Measurements from ENCODE around the gene ASTN1.

ASTN1 gene

DNA sequence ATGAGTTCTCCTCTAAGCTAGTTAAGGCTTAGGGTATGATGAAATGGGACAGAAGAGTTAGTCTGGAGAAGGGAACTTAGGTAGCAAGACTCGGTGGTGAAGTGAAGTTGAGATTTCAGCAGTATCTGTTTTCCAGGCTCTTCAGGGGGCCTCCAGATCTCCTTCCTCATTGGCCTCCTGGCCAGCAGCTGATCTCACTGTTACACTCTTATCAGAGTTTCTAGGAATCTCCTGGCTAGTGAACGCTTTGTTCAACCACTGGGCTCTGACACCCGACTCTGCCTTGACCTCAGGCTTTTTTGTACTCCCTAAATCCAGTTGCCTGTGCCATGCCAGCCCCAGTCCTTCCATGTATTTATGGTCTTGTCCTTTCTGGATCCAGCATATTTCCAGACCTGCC, 311.0 kb downstream of the ASTN1 start:
- TF ChIP-seq GATA1 (IDR thresholded peaks at IDR 0.05; ENCODE audit: low read depth, low read length) = no peak
- TF ChIP-seq POLR2A (IDR thresholded peaks at IDR 0.05; ENCODE audit: low read length) = no peak
- no peak for DNase-seq

DNA sequence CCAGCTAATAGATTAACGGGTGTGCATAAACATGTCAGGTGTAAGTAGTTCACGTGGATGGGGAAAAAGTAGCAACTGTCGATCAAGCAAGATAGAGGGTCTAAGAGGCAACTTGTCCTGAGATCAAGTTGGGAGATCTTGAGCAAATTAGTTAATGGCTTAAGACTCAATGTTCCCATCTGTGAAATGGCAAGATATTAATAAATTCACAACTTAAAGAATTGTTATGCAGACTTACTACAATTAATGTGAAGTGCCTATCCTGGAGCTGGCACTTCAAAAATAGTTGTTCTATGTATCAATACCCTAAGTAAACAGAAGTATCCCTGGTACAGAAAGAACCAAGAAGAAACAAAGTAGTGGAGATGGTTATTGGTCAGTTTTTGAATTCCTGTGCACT, 312.4 kb downstream of the ASTN1 start:
- TF ChIP-seq GATA1 (IDR thresholded peaks at IDR 0.05; ENCODE audit: low read depth, low read length) (no peak), POLR2A (IDR thresholded peaks at IDR 0.05; ENCODE audit: low read length) (no peak)
- DNase-seq = no peak

DNA sequence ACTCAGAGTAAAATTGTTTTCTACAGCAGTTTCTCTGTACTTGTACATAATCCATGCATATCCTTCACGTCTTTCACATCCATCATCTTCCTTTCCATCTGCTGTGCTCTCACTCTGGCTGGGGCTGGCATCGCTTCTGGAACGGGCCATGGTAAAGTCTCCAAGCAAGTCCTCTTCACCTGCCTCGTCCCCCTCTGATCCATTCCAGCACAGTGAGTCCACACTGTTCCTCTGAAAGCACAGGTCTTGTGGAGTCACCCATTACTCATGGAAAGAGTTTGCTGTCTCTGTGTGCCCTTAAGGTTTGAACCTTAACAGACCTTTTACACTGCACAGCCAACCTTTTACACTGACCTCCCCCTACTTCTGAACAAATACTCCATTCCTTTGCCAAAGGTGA, 313.6 kb downstream of the ASTN1 start:
- DNase-seq = no peak

DNA sequence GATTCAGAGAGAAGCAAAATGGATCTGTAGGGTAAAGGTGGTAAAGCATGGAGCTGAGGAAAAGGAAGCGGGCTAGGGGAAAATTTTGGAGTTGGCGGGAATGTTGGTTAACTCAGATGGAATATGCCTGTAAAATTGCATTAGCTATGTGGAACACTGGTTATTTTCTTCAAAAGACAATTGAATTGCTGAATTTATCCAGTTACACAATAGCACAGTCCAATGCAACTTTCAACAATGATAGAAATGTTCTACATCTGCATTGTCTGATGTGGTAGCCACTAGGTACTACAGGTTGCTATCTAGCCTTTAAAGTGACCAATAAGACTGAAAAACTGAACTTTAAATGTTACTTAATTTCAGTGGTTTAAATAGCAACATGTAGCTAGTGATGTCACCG, 315.2 kb downstream of the ASTN1 start:
- no peak for TF ChIP-seq GATA1 (IDR thresholded peaks at IDR 0.05; ENCODE audit: low read depth, low read length)
- no peak for TF ChIP-seq POLR2A (IDR thresholded peaks at IDR 0.05; ENCODE audit: low read length)
- no peak for DNase-seq

More for the DNA sequence above, 313.6 kb downstream of the ASTN1 start:
- TF ChIP-seq POLR2A (IDR thresholded peaks at IDR 0.05; ENCODE audit: low read length) = no peak
- TF ChIP-seq GATA1 (IDR thresholded peaks at IDR 0.05; ENCODE audit: low read depth, low read length) = no peak

DNA sequence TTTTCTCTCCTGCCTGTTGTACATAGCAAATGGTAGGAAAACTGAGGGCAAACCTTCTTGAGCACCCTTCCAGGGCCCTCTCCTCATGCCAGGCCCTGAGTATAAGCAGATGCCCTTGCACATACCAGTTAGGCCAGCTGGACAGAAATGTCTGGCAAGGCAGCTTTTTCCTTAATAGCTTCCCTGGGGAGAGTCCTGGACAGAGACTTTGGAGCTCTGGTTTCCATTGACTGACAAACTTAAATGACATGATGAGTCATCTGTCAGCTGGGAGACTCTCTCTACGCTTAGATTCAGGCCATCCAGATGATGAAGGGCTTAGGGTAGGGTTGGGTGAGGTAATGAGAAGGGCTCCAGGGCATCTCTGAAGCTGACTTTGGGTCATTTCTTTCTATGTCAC, 317.5 kb downstream of the ASTN1 start:
- DNase-seq = no peak
- TF ChIP-seq GATA1 (IDR thresholded peaks at IDR 0.05; ENCODE audit: low read depth, low read length) (no peak), POLR2A (IDR thresholded peaks at IDR 0.05; ENCODE audit: low read length) (no peak)

DNA sequence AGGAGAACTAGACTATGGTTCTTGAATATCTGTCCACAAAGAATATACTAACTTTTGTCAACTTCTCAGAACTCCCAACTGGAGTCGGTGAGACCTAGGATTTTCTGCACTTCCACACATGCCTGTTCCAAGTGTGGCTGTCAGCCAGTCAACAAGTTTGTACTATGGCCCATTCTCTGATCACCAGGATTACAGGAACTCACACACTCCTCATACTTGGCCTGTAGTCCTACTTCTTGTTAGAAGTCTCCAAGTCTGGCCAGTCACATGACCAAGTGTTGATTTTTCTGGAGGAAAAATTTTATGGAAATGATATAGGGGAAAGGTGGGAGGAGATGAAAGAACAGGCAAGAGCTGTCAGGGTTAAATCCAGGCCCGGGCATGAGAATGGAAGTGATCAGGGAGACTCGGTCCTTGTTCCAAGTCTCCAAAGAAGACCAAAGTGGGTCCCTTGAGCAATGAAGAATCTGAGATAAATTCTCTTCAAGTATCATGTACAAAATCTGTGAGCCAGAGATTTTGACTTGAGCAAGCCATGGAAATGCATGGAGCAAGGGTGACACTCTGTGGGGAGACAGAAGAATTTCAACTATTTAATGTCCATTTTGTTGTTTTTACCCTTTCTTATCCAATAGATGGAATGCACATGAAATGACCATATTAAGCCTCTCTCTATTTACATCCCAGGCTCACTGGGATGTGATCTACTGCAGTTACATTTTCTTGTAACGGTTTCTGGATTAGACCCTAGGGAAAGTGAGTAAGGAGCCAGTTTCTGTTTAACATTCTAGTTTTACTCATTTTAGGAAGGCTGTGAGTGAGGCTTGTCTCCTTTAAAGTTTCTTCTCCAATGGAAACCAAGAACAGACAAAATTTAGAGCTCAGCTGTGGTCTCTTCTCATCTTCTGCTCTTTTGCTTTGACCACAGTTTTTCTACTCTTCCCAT, 320.9 kb downstream of the ASTN1 start:
- DNase-seq = peak; percentile 6 to 28
- TF ChIP-seq POLR2A (IDR thresholded peaks at IDR 0.05; ENCODE audit: low read length) = no peak
- no peak for TF ChIP-seq GATA1 (IDR thresholded peaks at IDR 0.05; ENCODE audit: low read depth, low read length)

DNA sequence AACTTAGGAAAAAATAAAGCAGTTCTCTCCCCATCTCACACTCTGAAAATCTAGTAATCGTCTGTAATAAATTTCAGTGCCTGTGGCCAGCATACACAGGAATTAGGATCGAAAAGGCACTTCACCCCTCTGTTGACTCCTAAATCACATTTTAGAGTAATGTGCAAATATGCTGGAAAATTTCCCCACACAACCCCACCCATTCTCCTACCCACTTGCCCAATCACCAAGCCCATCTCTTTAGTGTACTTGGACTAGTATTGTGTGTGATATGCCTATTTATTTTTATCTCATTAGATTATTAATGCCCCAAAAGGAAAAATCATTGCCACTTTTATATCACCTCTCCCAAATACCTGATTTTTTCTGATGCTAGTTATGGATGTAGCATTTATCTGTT, 323.3 kb downstream of the ASTN1 start:
- DNase-seq = no peak
- TF ChIP-seq GATA1 (IDR thresholded peaks at IDR 0.05; ENCODE audit: low read depth, low read length) = no peak
- no peak for TF ChIP-seq POLR2A (IDR thresholded peaks at IDR 0.05; ENCODE audit: low read length)

DNA sequence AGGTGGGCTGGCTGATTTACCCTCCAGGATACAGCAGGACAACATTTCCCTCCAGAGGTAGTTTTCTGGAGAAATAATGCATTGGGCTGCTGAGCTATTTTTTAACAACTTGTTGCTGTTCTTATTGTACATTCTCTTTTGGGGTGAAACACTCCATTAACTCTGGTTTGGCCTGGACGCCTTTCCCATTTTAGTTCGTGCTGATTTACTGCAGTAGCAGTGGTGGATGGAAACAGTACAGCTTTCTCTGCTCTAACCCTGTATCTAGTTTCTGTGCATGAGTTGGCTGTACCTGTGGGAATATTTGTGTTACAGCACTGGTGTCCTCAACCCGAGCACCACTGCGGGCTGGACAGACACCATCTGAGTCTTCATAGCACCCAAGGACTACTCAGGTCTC, 325.3 kb downstream of the ASTN1 start:
- no peak for DNase-seq
- TF ChIP-seq POLR2A (IDR thresholded peaks at IDR 0.05; ENCODE audit: low read length) (no peak), GATA1 (IDR thresholded peaks at IDR 0.05; ENCODE audit: low read depth, low read length) (no peak)

DNA sequence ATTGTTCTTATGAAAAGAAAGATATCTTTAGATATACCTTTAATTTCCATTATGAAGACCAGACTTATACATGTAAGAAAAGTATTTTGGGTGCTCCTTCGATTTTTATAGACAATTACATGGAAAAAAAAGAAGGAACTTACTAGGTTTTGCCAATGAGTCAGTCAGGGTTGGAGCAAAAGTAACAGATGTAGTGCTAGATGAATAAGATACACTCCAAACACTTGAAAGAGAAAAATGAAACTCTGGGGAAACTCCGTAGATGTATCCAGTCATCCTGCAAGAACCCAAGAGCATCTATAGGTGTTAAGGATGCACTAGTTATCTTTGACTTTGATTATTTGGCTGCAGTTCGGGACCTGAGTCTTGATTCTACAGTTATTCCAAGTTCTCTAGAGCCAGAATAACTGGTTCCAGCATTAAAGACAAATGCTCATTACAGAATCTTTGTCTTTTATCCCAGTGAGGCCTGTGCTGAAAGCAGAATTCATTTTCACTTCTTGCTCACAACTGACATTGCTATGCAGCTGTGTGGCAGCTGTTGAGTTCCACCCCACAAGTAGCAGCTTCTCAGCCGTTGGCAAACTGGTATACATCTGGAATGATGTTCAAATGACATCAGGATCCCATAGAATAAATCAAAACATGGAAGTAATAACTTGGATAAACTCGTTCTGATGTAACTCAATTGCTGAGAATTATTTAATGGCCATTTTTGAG, 326.1 kb downstream of the ASTN1 start:
- DNase-seq = no peak
- TF ChIP-seq GATA1 (IDR thresholded peaks at IDR 0.05; ENCODE audit: low read depth, low read length) = no peak
- TF ChIP-seq POLR2A (IDR thresholded peaks at IDR 0.05; ENCODE audit: low read length) = no peak

DNA sequence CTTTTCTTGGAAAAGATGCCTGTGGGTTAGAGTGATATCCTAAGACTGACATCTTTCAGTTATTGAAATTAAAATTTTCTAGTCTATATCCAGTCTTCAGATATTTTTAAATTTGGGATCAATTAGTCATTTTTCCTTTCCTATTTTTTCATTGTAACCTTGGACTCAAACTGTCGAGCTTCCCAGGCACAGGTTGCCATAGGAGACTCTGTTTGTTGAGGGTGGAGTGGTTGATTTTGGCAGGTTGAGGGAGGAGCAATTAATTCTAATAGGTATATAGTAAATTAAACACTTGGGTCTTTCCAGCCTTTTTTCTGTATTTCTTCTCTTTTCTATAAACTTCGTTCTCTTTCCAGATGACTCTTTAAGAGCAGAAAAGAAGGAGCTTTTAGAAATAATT, 326.8 kb downstream of the ASTN1 start:
- no peak for DNase-seq
- TF ChIP-seq GATA1 (IDR thresholded peaks at IDR 0.05; ENCODE audit: low read depth, low read length) (no peak), POLR2A (IDR thresholded peaks at IDR 0.05; ENCODE audit: low read length) (no peak)

DNA sequence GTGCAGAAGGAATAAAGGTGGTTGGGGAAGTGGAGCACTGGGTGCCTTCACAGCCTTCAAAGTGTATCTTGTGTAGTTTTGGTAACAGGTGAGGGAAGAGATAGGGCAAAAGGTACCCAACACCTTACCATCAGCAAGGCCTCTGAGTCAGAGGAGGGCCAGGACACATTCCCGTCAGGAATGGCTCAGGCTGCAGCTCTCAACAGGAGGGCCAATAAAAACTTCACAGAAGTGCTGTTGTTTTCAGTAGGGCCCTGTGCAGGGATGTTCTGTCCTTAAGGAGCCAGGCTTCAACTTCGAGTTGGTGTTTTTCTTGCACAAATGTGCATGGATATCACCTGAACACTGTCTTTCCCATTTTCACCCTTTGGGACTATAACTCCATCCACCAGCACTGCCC, 333.4 kb downstream of the ASTN1 start:
- no peak for DNase-seq
- no peak for TF ChIP-seq GATA1 (IDR thresholded peaks at IDR 0.05; ENCODE audit: low read depth, low read length)
- TF ChIP-seq POLR2A (IDR thresholded peaks at IDR 0.05; ENCODE audit: low read length) = no peak

DNA sequence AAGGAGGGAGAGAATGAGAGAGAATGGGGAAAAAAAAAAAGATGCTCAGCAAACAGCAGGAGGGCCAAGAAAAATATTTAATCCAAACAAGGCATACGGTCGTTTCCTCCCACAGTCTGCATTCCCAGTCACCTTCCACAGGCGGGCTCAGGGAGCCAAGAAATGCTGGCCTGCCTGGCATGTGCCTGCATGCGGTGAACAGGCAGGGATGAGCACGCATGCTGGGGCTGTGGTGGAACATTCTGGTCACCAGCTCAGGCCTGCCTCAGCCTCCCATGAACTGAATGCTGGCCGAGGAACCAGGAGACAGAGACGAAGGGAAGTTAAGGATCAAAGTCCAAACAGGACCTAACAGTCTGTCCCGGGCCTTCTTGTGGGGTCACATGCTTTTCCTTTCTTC, 335.3 kb downstream of the ASTN1 start:
- no peak for DNase-seq
- TF ChIP-seq GATA1 (IDR thresholded peaks at IDR 0.05; ENCODE audit: low read depth, low read length) (no peak), POLR2A (IDR thresholded peaks at IDR 0.05; ENCODE audit: low read length) (no peak)

DNA sequence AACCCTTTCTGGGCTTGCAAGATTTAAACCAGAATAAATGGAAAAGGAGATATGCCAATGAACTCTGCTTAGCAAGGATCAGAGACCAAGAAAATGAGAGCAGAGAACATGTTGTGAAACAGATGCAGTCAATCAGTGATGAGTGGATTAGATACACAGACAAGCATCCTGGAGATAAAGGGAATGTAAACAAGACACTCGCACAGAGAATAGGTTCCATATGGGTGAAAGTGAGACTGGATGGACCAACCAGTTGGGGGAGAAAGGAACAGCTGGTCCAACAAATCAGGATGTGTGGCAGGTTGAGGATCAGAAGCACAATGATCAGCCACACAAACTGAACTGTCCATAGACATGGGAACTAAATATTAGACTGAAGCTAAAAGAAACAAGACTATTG, 338.2 kb downstream of the ASTN1 start:
- DNase-seq = no peak
- TF ChIP-seq POLR2A (IDR thresholded peaks at IDR 0.05; ENCODE audit: low read length) = no peak
- TF ChIP-seq GATA1 (IDR thresholded peaks at IDR 0.05; ENCODE audit: low read depth, low read length) = no peak

DNA sequence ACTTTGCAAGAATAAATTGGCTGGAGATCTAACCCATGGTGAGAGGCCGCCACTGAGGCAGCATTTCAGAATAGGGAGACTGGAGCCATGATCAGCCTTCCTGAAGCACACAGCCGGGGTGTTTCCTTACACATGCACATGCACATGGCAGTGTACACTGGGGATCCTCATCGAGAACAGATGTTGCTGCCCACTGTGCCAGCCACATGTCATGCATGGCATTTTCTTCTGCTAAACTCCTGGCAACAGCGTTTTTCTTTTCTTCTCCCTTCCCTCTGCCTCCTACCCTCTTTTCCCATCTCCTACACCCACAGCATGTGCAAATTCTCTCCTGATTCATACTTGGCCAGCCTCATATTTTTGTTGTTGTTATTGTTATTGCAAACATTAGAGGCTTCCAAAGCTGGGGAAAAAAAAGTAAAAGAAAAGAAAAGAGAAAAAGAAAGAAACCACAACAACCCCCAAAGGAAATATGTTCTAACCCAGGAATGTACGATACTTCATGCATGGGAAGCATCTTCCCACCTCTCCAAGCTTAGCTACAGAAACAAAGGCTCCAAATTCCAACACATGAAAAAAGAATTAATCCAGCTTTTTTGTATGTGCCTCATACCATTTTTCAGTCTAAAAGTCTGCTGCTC, 344.0 kb downstream of the ASTN1 start:
- DNase-seq = no peak

More for the DNA sequence above, 344.0 kb downstream of the ASTN1 start:
- TF ChIP-seq POLR2A (IDR thresholded peaks at IDR 0.05; ENCODE audit: low read length) (no peak), GATA1 (IDR thresholded peaks at IDR 0.05; ENCODE audit: low read depth, low read length) (no peak)
